GM18498 (cell line): ENCODE data around the gene XRN2.

Experiments
- ATAC-seq: cut with Tn5 transposase; IDR thresholded peaks from one replicate; pipeline ENCODE4 v1.9.1; 2021; ENCODE audit warnings: mild to moderate bottlenecking, moderate library complexity; ENCODE audit not compliant: unreplicated experiment

The XRN2 gene

GRCh38 chr20:21291026-21291425, 12.1 kb upstream of the XRN2 start:
- no peak for ATAC-seq

- ATAC-seq = no peak
Measured at GRCh38 chr20:21294755-21295154, 8.4 kb upstream of the XRN2 start.

GRCh38 chr20:21301940-21302663, 1.0 kb upstream of the XRN2 start:
- ATAC-seq = no peak

GRCh38 chr20:21302664-21303060, 469 bp upstream of the XRN2 start:
- no peak for ATAC-seq

- peak; percentile 2 for ATAC-seq
Measured at GRCh38 chr20:21303872-21304586, 898 bp downstream of the XRN2 start.

GRCh38 chr20:21308340-21308739, 5.2 kb downstream of the XRN2 start:
- ATAC-seq = no peak

- ATAC-seq = no peak
Measured at GRCh38 chr20:21309678-21310467, 6.7 kb downstream of the XRN2 start.

GRCh38 chr20:21312813-21313474, 9.8 kb downstream of the XRN2 start:
- ATAC-seq = no peak

GRCh38 chr20:21315138-21315537, 12.0 kb downstream of the XRN2 start:
- peak; percentile 67 for ATAC-seq

- ATAC-seq = no peak
Measured at GRCh38 chr20:21322083-21322710, 19.1 kb downstream of the XRN2 start.

- no peak for ATAC-seq
Measured at GRCh38 chr20:21322921-21323331, 19.8 kb downstream of the XRN2 start.

- no peak for ATAC-seq
Measured at GRCh38 chr20:21323640-21324039, 20.5 kb downstream of the XRN2 start.

GRCh38 chr20:21324126-21324525, 21.0 kb downstream of the XRN2 start:
- no peak for ATAC-seq

GRCh38 chr20:21325296-21325695, 22.2 kb downstream of the XRN2 start:
- no peak for ATAC-seq

- ATAC-seq = no peak
Measured at GRCh38 chr20:21326700-21327099, 23.6 kb downstream of the XRN2 start.

- ATAC-seq = no peak
Measured at GRCh38 chr20:21336455-21337151, 33.5 kb downstream of the XRN2 start.

GRCh38 chr20:21338291-21338690, 35.2 kb downstream of the XRN2 start:
- no peak for ATAC-seq

GRCh38 chr20:21339499-21339898, 36.4 kb downstream of the XRN2 start:
- ATAC-seq = no peak

- ATAC-seq = no peak
Measured at GRCh38 chr20:21340991-21341697, 38.0 kb downstream of the XRN2 start.
